Aorta (tissue), 5 donors: Measurements from ENCODE around the gene CBLC. TPM values are rescaled to one million over a fixed set of nuclear protein-coding genes. Genes with fewer than 3 reads are reported as not detected.

Source experiments
- ATAC-seq: fragments of 200-7000 bp; cut with Tn5 transposase; one replicate; pipeline ENCODE4 v1.9.1; 2022; ENCODE audit warnings: moderate library complexity; ENCODE audit not compliant: low FRiP score
- DNase-seq, 2 donors: peaks; one replicate each; pipeline ENCODE4 v3.0.0-alpha.2; 2020
- H3K27ac ChIP-seq, 2 donors: one replicate each; pipeline ENCODE4 v1.5.1; 2013; ENCODE audit warnings: low read length in 2 of 2, mild to moderate bottlenecking in 2 of 2, moderate library complexity in 2 of 2, control low read depth in 1 of 2, inconsistent platforms in 1 of 2, low read depth in 1 of 2
- H3K27me3 ChIP-seq, 2 donors: one replicate each; pipeline ENCODE4 v1.6.1; 2013; ENCODE audit warnings: control low read depth in 1 of 2, low read length in 1 of 2, mild to moderate bottlenecking in 1 of 2, moderate library complexity in 1 of 2; ENCODE audit not compliant: insufficient read depth in 2 of 2, control insufficient read depth in 1 of 2
- H3K36me3 ChIP-seq, 2 donors: one replicate each; pipeline ENCODE4 v1.6.1; 2013; ENCODE audit warnings: control low read depth in 1 of 2, low read length in 1 of 2, mild to moderate bottlenecking in 1 of 2; ENCODE audit not compliant: insufficient read depth in 2 of 2, control insufficient read depth in 1 of 2
- H3K4me1 ChIP-seq, 2 donors: one replicate each; pipeline ENCODE4 v1.6.1; 2013; ENCODE audit warnings: low read length in 2 of 2, control low read depth in 1 of 2, mild to moderate bottlenecking in 1 of 2, moderate library complexity in 1 of 2; ENCODE audit not compliant: insufficient read depth in 2 of 2, control insufficient read depth in 1 of 2
- H3K4me3 ChIP-seq, 2 donors: one replicate each; pipeline ENCODE4 v1.5.1; 2013; ENCODE audit warnings: low read length in 2 of 2, control low read depth in 1 of 2, mild to moderate bottlenecking in 1 of 2
- H3K9me3 ChIP-seq: one replicate; pipeline ENCODE4 v1.6.1; 2013; ENCODE audit warnings: mild to moderate bottlenecking, low read length; ENCODE audit not compliant: control insufficient read depth
- WGBS, 2 donors: extraction: QIAGEN DNeasy Blood & Tissue Kit; methylation state at CpG; one replicate each; pipeline ENCODE4 v1.1.7; 2013; 5-methylcytosine and 5-hydroxymethylcytosine counted together
- intact Hi-C, 2 donors: fragments of 100-400 bp; cut with DNase I; formaldehyde crosslinking; loops; one replicate each; pipeline versions ENCODE4 v1.14.2 to v1.15.0; 2022
- polyA plus RNA-seq, 2 donors: library from polyadenylated mRNA; stranded (reverse); fragments of 200-250 nt; gene quantifications; one replicate each; pipeline ENCODE4 v1.2.3, GENCODE V29; 2013
- total RNA-seq, 2 donors: library from RNA; stranded (reverse); fragmentation: NEBNext Ultra II Directional; extraction: Animal tissue kit (Norgen Biotek cat#: 25700); gene quantifications; one replicate each; pipeline ENCODE4 v1.2.1, GENCODE V29; 2021
- donor health status: healthy with polysubstance abuse.
- donor health status: Bipolar disorder and iron deficiency.
- donor health status: DM: no; HTN: no; CAD: no.
- donor health status: DM: no; HTN: no; CAD: no.
- donor health status: DM: yes; HTN: yes; CAD: no.

The CBLC gene
- total and polyA plus RNA-seq, 4 donors = 13.3 TPM; not detected in 3

DNA sequence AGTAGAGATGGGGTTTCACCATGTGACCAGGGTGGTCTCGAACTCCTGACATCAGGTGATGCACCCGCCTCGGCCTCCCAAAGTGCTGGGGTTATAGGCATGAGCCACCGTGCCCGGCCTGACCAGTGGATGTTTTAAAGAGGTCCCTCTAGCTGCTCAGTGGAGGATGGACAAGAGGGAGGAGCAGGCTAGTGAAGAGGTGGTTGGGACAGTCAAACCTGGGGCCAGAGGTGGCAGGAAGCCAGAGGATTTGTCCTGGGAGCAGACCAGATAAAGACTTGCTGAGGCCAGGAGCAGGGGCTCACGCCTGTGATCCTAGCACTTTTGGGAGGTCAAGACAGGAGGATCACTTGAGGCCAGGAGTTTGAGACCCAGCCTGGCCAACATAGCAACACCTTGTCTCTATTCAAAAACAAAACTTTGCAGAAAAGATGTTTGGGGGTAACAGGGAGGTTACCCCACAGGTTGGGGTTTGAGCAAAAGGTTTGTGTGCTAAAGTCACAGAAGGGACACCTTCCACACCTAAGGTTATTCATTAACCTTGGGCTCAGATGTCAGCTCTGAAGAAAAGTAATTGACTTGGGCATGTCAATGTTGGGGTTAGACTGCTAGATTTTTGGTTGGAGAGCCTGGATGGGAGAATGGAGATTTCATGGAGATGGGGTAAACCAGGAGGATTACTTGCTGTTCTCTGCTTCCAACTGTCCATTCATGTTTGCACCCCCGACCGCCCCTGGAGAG, 40.2 kb downstream of the CBLC start:
- DNase-seq (no peak), ATAC-seq (no peak)
- no peaks in the 10 kb centered on the region for H3K36me3 ChIP-seq
- H3K4me3 ChIP-seq = no peak overlapping the region
- H3K4me1 ChIP-seq = no peaks in the 10 kb centered on the region
- H3K27me3 ChIP-seq = no peaks in the 10 kb centered on the region
- no peak overlapping the region for H3K27ac ChIP-seq
- intact Hi-C loops = no loop called here
- H3K9me3 ChIP-seq = no peaks in the 10 kb centered on the region
- WGBS, 2 donors = 84 to 86% methylated on average over 8 of the region's 8 CpGs

GRCh38 chr19:44818466-44819031, 40.9 kb downstream of the CBLC start:
- Histone ChIP-seq H3K36me3 (no peaks in the 10 kb centered on the region), H3K27ac (no peak overlapping the region), H3K27me3 (no peaks in the 10 kb centered on the region), H3K4me3 (no peak overlapping the region), H3K9me3 (no peaks in the 10 kb centered on the region), H3K4me1 (no peaks in the 10 kb centered on the region)
- no peak for DNase-seq
- 85 to 87% methylated on average over 18 to 20 of the region's 20 CpGs for WGBS, 2 donors
- intact Hi-C loops = no loop called here
- ATAC-seq = no peak

GRCh38 chr19:44819246-44819832, 41.6 kb downstream of the CBLC start:
- intact Hi-C loops = no loop called here

DNA sequence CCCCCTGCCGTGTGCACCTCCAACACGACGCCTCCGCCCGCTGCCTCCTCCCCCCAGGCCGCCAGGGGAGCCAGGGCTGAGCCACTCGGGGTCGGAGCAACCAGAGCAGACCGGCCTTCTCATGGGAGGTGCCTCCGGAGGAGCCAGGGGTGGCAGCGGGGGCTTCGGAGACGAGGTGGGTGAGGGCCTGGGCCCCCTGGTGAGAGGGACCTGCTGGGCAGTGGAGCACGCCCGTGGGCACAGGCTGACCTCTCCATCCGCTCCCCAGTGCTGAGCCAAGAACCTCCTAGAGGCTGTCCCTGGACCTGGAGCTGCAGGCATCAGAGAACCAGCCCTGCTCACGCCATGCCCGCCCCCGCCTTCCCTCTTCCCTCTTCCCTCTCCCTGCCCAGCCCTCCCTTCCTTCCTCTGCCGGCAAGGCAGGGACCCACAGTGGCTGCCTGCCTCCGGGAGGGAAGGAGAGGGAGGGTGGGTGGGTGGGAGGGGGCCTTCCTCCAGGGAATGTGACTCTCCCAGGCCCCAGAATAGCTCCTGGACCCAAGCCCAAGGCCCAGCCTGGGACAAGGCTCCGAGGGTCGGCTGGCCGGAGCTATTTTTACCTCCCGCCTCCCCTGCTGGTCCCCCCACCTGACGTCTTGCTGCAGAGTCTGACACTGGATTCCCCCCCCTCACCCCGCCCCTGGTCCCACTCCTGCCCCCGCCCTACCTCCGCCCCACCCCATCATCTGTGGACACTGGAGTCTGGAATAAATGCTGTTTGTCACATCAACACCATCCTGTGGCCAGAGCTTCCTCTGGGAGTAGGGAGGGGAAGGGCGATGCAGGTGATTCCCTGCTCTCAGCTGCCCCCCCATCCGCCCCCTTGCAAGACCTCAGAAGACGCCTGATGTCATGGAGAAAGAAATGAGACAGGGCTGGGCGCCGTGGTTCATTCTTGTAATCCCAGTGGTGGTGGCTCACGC, 43.2 kb downstream of the CBLC start:
- 4 to 7% methylated on average over 33 to 35 of the region's 35 CpGs for WGBS, 2 donors
- no peak overlapping the region for H3K4me3 ChIP-seq
- ATAC-seq (peak; percentile 86), DNase-seq (peak; percentile 85 to 91)
- no peaks in the 10 kb centered on the region for H3K36me3 ChIP-seq
- H3K27me3 ChIP-seq = no peaks in the 10 kb centered on the region
- peak overlapping the region; percentile 6 to 85 for H3K27ac ChIP-seq
- intact Hi-C loops = no loop called here
- H3K4me1 ChIP-seq = no peaks in the 10 kb centered on the region
- no peaks in the 10 kb centered on the region for H3K9me3 ChIP-seq

More at GRCh38 chr19:44819246-44819832, 41.6 kb downstream of the CBLC start:
- H3K4me1 ChIP-seq = no peaks in the 10 kb centered on the region
- DNase-seq (no peak), ATAC-seq (no peak)
- no peaks in the 10 kb centered on the region for H3K36me3 ChIP-seq
- no peaks in the 10 kb centered on the region for H3K27me3 ChIP-seq
- H3K27ac ChIP-seq = no peak overlapping the region
- no peaks in the 10 kb centered on the region for H3K9me3 ChIP-seq
- H3K4me3 ChIP-seq = no peak overlapping the region
- 92% methylated on average over 28 of the region's 28 CpGs for WGBS, 2 donors

DNA sequence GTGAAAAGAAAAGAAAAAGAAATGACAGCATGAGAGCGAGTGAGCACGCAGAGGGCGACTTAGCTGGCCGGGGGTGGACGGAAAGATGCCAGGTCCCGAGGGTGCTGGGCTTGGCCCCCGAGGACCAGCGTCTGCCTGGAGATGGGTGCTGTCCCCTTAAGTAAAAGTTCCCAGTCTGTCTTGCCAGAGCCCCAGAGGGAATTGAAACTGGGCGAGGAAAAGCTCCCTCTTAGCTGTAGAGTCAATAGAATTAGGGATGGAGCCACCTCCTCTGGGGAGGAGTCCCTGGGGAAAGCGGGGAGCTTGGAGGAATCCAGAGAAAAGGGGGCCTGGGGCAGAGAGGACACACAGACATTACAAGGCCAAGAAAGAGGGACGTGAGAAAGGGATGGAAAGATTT, 44.5 kb downstream of the CBLC start:
- no peaks in the 10 kb centered on the region for H3K36me3 ChIP-seq
- no peak for DNase-seq
- no peak overlapping the region for H3K4me3 ChIP-seq
- no peaks in the 10 kb centered on the region for H3K27me3 ChIP-seq
- no peak for ATAC-seq
- 4 to 8% methylated on average over 11 of the region's 11 CpGs for WGBS, 2 donors
- H3K9me3 ChIP-seq = no peaks in the 10 kb centered on the region
- no peaks in the 10 kb centered on the region for H3K4me1 ChIP-seq
- intact Hi-C loops = no loop called here
- peak overlapping the region; percentile 44 to 85 for H3K27ac ChIP-seq

GRCh38 chr19:44822670-44823372, 45.1 kb downstream of the CBLC start:
- 66 to 78% methylated on average over 10 of the region's 10 CpGs for WGBS, 2 donors
- ATAC-seq (no peak), DNase-seq (no peak)
- Histone ChIP-seq H3K27me3 (no peaks in the 10 kb centered on the region), H3K4me3 (no peak overlapping the region), H3K27ac (peak overlapping the region; percentile 44 to 85), H3K4me1 (no peaks in the 10 kb centered on the region), H3K36me3 (no peaks in the 10 kb centered on the region), H3K9me3 (no peaks in the 10 kb centered on the region)
- intact Hi-C loops = no loop called here

GRCh38 chr19:44823373-44823698, 45.6 kb downstream of the CBLC start:
- WGBS, 2 donors = 61% methylated on average over 4 of the region's 4 CpGs
- no peak for ATAC-seq

GRCh38 chr19:44824761-44825160, 47.1 kb downstream of the CBLC start:
- H3K9me3 ChIP-seq = no peaks in the 10 kb centered on the region
- DNase-seq = no peak
- WGBS, 2 donors = 69 to 87% methylated on average over 4 of the region's 4 CpGs
- H3K27ac ChIP-seq = no peak overlapping the region
- H3K4me3 ChIP-seq = no peak overlapping the region
- no peaks in the 10 kb centered on the region for H3K27me3 ChIP-seq
- no peak for ATAC-seq
- H3K36me3 ChIP-seq = no peaks in the 10 kb centered on the region
- intact Hi-C loops = no loop called here
- no peaks in the 10 kb centered on the region for H3K4me1 ChIP-seq

More at GRCh38 chr19:44823373-44823698, 45.6 kb downstream of the CBLC start:
- no peaks in the 10 kb centered on the region for H3K27me3 ChIP-seq
- no peaks in the 10 kb centered on the region for H3K36me3 ChIP-seq
- intact Hi-C loops = no loop called here
- no peaks in the 10 kb centered on the region for H3K4me1 ChIP-seq
- DNase-seq = no peak
- no peak overlapping the region for H3K4me3 ChIP-seq
- H3K9me3 ChIP-seq = no peaks in the 10 kb centered on the region
- no peak overlapping the region for H3K27ac ChIP-seq
